ENCODE measurements around the gene NRF1.

Gene NRF1

DNA sequence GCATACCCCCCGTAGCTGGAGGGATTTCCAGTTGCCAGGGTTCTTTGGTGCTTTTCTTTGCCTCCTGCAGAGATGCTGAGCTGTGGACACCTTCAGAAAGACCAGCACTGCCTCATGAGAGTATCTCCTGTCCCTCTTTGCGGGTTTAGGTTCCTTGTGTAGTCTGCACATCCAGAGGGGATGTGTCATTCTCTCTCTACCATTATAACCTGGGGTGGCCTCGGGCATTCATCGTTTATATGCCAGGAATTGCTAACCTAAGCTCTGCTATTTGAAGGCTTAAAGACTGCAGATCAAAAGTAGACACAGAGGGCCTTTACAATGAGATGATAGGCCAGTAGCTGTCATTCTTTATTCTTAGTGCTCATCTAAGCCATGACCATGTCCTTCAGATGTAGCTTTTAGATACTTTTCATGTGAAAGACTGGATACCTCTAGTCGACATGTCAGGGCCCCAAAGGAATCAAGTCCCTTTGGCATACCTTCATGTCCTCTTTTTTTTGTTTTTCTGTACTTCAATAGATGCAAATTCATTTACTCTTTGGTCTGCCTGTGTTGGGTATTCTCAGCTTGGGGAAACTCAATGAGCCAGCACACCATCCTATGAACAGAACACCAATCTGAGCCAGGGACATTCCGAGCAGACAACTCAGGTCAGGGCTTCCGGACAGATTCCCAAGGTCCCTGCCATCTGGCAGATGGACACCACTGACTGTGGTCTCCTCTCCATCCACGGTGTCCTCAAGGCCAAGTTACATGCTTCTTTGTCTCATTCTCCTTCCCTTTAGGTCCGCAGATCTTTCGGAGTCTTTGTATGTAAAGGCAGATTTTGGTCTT is 129.3 kb downstream of the NRF1 start:
- no peak for DNase-seq (ENCODE audit: low read depth)

DNA sequence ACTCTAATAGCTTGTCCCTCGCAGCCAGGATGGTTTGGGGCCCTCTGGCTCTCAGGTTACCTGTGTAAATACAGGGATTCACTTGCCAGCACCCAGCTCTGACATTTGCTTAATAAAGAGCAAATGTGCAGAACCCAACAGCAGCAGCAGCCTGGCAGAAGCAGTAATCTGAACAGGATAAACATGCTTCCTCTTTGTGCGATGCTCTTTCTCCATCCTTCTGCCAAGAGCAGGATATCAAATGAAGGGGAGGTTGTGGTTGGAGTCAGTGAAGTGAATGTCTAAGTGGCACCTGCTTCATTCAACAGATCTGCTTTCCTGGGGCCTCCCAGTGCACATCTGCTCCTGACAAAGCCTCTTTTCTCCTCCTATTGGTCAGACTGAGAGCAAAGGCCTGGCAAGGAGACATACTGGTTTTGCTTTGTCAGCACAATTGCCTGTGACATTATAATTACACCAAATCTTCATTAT is 130.3 kb downstream of the NRF1 start:
- no peak for DNase-seq (ENCODE audit: low read depth)

DNA sequence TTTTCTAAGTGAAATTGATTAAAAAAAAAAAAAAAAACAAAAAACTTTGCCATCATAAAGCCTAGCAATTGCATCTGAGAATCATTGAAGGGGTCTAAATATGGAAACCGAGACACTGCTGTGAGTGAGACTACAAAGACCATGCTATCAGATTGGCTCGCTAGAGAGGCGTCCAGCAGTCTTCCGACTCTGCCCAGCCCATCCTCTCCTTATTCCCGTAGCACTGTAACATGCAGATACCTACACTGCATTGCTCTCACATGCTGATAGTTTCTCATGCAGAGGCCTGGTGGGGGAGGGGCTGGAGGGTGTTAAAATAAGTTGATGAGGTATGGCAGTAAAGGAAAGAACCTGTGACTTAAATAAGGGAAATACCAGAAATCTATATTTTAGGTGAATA is 130.7 kb downstream of the NRF1 start:
- DNase-seq (ENCODE audit: low read depth): no peak

DNA sequence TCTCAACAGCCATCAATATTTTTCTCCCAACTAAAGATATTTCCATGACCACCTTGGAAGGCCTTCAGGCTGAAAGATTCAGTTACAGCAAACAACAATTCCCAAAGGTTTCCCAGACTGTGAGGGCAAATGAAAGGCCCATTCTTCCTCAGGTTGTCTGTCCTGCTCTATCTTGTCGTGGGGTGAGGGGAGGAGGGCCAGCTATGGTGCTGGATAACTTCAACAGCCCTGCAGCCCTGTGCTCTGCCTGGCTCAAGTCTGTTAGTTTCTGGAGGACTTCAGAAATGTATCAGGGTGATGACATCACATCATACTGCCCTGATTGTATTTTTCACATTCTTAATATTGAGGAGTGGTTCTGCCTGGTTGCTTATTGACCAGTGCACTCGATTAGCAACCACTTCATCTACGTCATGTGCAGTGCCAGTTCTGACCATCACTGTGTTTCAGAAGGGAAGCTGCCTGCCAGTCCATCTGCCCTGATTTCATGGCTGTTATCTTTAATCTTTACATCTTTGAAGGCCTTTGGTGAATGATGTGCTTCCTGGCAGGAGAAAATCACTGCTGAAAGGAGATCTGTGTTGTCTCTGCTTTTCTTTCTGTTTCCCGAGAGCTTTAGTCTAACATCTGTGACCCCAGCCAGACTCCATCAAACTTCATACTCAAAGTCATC is 135.5 kb downstream of the NRF1 start:
- DNase-seq (ENCODE audit: low read depth): no peak

DNA sequence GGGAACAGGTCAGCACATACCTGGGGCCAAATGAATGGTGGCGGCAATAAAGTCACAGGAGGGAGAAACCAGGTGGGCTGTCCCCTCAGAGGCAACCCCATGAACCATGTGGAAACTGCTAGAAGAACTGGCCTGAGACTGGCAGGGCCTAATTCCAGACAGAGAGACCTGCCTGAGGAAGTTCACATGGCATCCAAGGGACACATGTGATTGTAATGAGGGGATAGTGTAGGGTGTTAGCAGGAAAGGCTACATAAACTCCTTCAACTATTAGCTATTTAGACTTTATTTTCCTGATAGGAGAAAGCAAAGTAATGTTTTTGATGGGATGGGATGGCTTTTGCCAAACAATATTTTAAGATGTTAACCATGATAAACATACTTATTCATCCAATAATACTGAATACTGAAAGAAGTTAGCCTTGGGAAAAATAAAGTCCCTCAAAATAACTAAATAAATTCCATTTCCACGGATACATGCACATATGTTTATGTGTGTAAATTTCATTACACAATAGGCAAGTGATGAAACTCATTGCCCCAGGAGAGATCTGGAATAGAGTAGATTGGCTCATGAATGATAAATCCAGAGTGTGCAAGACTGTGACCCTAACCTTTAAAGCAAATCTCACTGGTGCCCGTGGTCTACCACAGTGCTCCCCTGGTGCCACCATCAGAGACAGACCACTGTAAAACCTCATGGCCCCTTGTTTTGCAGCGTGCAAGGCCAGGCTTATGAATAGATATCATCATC is 137.0 kb downstream of the NRF1 start:
- no peak for DNase-seq (ENCODE audit: low read depth)

DNA sequence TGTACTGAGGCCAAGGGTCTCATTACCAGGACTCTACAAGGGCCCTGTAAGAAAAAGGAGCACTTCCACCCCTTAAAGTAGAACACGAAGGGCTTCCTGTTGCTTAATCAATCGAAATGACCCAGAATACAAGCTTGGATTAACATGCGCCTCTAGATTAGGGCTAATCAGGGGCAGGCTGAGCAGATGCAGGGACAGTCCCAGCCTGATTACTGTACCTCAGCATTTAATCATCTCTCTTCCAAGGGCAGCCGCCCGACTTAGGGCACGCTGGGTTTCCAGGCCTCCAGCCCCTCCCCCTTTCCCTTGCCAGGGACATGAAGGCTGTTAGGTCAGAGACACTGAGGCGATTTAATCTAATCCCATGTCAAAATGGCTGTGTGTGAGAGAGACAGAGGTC is 138.6 kb downstream of the NRF1 start:
- DNase-seq (ENCODE audit: low read depth): no peak

DNA sequence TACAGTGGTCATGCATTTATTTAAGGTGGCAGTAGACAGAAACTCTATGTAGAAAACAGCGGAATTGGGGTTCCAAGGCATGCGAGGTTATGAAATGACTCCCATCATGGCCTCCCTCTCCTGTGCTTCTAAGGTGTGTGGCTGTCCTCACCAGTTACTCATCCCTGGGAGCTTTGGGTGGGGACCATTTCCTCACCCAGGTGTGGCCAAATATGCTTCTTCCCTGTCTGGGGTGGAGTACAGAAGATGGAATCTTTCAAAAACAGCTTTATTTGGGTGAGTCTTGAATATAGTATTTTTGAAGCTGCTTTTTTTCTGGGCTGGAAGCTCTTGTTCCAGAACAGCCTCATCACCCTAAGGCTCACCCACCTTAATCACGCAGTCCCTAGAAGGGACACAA is 139.0 kb downstream of the NRF1 start:
- no peak for DNase-seq (ENCODE audit: low read depth)

DNA sequence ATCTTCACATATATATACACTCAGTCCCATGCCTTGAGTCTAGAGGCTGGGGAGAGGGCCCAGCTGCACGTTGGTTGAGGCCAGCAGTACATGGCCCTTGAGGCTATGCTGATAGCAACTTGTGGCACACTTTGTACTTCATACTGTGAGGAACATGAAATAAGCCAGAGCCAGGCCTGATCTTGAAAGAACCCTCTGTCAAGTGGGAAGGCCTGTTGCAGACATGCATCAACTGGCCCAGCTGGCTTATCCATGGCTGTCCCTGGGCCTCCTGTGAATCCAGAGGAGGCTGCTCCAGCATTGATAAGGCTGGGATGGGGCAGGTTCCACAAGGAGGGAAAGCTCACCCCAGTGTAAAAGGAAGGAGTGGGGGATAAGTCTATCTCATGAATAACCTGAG is 140.4 kb downstream of the NRF1 start:
- no peak for DNase-seq (ENCODE audit: low read depth)

DNA sequence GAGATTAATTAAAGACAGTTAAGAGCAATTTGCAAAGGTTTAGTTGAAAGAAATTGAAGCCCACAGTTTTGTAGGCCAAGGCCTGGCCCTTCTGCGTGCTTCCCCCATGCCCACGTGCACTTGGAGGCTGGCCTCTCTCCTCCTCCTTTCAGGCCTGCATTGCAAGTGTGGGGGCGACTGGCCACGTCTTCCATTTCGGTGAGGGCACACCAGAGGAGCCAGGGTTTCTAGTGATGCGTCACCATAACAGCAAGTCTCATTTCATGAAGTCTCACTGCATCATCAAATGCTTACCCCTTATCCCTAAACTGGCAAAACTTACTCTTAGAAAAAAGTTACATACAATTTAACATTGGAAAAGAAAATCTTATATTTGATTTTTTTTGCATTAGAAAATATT is 141.2 kb downstream of the NRF1 start:
- DNase-seq (ENCODE audit: low read depth): no peak

DNA sequence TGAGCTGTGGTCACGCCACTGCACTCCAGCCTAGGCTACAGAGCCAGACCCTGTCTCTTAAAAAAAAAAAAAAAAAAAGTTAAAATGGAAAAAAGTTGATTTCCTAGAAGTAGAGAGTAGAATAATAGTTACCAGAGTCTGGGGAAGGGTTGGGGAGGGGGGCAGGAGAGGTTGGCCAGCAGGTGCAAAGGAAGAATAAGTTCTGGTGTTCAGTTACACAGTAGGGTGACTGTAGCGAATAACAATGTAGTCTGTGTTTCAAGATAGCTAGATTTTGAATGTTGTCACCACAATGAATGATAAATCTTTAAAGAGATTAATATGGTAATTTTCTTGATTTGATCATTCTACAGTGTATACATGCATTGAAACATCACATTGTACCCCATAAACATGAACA is 142.9 kb downstream of the NRF1 start:
- no peak for DNase-seq (ENCODE audit: low read depth)

DNA sequence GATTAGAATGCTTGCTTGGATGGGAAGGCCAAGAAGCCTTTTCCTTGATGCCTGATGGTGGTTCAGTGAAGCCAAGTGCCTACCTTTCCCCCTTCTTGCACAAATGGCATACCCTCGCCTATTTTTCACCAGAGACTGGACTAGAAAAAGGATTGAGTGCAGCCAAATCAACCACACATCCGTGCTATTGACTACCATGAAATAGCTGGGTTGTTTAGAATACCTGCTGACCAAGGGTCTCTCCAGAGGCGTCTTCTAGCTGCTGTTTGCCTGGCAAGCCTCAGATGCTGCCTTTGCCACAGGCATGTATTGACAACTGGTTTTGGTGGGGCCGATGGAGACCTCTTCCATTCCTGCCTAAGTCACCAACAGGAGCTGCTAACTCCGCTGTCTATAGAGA is 146.5 kb downstream of the NRF1 start:
- DNase-seq (ENCODE audit: low read depth): no peak

DNA sequence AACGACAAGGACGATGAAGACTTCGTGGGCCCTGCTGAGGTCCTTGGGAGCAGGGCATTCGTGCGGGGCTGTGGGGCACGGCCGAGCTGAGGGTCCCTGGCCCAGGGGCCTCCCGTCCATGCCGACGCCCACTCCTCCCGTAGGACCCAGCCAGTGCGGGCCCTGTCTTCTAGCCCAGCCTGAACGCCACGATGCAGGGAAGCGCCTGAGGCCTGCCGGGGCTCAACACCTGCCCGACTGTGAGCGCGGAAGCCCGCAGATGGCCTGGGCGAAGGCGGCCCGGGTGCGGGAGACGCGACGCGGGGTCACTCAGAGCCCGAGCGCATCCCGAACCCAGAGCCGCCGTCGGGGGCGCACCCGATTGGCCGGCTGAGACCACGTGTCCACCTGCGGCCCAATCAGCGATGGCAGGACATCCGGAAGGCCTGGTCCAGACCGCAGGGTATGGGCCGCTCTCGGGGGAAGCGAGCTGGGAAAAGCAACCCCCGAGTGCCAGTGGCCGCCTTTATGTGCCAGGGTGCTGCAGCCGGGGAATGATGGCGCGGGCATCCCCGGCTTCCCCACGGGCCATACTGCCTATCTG is 151.0 kb downstream of the NRF1 start:
- DNase-seq (ENCODE audit: low read depth): no peak

DNA sequence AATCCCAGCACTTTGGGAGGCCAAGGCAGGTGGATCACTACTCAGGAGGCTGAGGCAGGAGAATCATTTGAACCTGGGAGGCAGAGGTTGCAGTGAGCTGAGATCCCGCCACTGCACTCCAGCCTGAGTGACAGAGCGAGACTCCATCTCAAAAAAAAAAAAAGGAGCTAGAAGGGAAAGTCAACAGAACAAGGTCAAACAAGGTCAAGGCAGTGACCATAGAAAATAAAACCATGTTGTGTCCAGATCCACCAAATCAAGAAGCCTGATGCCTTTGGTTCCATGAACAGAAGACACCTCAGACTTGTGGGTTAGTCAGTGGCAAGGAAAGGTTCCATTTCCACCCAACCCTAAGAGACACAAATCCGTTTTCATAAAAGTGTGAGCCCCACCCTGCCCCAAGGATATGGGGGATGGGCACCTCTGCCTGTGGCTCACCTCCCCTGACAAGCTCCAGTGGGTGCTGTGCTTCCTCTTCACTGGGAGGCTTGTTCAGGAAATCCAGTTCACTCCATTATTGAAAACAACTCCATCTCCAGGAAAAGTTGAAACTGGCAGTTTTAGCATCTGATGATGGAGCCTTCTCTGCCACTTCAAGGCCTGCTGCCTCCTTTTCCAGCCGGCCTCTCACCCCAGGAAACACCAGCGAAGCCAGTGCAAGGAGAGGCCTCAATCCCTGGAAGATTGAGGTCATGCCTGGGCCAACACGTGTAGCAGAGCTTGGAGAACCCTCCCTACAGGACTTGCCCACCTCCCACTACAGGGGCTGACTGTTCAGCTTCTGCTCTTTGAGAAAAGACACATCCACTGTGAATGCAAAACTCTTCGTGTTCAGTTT is 152.9 kb downstream of the NRF1 start:
- no peak for DNase-seq (ENCODE audit: low read depth)

DNA sequence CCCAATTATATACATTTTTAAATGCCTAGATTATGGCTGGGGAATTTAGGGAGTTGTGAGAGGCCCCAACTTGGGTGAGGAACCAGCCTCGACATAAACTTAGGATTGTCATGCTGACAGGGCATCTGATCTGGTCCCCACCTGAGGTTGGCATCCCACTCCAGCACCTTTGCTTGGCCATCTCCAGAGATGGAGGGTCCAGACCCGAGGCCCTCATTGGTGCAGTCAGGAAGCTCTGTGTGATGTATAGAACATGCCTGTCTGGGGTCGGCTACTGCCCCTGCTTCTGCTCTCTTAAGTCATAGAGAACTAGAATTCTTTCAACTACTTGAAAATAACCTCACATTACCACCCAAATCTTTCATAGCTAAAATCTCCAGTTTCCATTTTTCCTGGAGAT is 153.8 kb downstream of the NRF1 start:
- no peak for DNase-seq (ENCODE audit: low read depth)

DNA sequence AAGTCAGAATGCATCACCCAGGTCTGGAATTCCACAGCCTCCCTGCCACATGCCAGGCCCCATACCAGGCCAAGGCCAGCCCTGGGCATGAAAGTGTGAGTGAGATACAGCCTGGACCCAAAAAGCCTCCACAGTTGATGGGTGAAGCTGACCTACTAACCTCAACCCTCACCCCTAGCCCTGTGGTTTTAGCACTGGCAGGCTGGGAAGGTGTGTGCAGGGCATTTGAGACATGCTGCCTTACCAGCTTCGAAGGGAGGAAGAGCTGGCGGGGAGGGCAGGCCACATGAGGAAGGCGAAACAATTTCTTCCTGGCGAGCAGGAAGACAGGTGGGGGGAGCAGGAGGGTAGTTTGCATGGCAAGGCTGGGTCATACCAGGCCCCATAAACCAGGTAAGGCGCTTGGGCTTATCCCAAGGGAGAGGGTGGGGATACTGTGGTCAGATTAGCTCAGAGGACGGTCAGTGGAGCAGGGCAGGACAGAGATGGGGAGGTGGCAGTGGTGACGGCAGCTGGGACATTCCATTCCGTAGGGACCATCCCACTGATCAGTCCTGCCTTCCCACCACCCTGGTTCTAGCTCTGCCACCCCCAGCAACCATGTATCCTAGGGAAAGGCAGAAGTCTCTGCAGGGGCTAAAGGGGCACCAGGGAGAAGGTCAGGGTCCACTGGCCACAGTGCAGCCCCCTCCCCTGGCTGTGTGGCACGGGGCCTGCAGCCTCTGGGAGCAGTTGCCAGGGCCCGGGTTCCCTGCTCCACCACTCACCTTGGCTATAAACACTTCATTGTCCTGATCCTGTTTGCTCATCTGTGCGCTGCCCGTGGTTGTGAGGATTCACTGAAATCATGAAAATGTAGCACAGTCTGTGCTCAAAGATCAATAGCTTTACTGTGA is 155.8 kb downstream of the NRF1 start:
- no peak for DNase-seq (ENCODE audit: low read depth)

DNA sequence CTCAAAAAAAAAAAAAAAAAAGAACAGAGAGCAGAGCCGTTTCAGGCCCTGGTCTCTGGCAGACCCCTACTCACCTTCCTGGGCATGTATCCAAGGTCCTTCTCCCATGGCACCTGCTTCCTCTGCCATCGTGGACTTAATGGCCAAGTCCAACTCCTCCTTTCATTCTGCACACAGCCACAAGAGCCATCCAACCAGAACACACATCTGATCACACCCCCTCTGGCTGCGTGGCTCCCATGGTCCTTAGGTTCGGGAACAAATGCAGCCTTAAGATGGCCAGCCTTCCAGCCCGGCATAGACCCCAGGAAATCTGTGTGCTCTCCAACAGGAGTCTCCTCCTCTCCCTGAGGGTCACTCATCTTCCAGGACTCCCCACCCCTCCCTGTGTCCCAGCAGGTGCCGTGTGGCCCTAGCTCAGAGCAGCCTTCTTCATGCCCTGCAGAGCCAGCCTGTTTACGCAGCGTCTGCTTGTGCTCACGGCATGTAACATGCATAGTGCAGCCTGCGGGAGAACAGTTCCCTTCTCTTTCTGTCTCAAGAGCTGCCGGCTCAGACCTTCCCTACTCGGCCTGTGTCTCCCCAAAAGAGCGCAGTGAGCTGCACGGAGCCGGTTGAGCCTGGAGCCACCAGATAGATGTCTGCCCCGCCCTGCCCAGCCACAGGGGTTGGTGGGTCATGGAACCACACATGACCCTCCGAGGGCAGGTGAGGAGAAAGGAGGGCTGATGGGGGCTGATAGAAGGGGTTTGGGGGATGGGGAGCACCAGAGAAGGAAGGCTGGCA is 157.3 kb downstream of the NRF1 start:
- DNase-seq (ENCODE audit: low read depth): no peak

DNA sequence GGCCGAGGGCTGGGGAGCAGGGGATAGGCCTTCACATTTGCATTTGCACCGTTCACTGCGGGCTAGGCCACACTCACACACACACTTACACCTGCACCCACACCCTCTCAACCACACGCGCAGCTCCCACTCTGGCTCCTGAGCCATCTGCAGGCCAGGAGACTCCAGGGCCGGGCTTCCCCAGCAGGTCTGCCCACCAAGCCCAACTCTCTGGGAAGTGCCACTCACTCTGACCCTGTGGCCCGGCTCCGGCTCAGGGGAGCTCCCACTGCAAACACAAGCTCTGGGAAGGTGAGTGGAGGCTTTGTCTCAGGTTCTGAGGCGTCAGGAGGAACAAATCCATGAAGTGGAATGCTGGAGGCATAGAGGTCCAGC is 157.9 kb downstream of the NRF1 start:
- no peak for DNase-seq (ENCODE audit: low read depth)

DNA sequence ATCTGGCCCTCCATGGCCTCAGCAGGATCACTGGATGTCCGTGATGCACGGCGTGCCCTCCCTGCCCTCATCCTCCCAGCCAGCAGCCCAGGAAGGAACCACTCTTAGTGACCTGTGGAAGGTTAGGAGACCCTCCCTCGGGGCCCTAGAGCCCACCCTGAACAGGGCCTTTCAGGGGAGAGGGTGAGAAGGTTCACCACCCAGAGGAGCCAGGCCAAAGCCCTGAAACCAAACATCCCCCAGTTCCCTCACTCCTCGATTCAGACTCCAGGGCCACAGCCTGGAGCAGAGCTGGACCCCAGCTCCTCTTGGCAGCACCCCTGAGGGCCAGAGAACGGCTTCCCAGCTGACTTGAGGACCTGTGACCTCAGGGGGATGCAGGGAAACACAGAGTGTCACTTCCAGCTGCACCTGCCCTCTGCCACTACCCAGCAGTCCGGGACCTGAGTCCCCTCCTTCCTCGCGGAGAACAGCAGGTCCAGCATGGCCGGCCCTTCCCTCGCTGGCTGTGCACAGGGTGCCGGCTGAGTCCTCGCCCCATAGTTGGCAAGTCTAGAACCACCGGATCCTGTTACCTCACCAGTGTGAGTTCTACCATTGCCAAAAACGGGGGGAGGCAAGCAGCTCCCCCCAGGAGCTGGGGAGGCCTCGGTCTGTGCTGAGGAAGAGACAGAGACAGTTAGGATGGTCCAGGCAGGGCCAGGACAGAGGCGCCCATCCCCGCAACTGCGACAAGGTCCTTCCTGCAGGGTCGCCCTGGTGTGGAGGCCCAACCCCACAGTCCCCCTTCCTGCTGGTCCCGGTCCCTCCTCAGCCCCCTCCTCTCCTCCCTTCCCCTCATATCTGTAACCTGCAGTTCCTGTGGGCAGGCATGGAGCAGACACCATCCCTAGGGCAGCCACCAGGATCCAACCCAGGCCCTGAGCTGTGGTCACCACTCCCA is 158.6 kb downstream of the NRF1 start:
- DNase-seq (ENCODE audit: low read depth): no peak
